KG1 (cell line): ENCODE results near the gene EPO.

Experiments used
- DNase-seq: peaks from one replicate; lab custom pipeline; 2025; lab: John Stamatoyannopoulos, UW

Gene EPO

DNA sequence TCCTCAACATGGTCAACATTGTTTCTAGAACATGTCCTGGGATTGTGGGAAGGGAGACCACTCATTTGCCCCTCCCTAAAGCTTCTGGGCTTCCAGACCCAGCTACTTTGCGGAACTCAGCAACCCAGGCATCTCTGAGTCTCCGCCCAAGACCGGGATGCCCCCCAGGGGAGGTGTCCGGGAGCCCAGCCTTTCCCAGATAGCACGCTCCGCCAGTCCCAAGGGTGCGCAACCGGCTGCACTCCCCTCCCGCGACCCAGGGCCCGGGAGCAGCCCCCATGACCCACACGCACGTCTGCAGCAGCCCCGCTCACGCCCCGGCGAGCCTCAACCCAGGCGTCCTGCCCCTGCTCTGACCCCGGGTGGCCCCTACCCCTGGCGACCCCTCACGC, at the start of gene EPO:
Gene EPO (plus strand): TSS at position 190 of the 392 bp plus-strand sequence. CDS start 513 bp downstream, outside the sequence.
- DNase-seq: no peak

DNA sequence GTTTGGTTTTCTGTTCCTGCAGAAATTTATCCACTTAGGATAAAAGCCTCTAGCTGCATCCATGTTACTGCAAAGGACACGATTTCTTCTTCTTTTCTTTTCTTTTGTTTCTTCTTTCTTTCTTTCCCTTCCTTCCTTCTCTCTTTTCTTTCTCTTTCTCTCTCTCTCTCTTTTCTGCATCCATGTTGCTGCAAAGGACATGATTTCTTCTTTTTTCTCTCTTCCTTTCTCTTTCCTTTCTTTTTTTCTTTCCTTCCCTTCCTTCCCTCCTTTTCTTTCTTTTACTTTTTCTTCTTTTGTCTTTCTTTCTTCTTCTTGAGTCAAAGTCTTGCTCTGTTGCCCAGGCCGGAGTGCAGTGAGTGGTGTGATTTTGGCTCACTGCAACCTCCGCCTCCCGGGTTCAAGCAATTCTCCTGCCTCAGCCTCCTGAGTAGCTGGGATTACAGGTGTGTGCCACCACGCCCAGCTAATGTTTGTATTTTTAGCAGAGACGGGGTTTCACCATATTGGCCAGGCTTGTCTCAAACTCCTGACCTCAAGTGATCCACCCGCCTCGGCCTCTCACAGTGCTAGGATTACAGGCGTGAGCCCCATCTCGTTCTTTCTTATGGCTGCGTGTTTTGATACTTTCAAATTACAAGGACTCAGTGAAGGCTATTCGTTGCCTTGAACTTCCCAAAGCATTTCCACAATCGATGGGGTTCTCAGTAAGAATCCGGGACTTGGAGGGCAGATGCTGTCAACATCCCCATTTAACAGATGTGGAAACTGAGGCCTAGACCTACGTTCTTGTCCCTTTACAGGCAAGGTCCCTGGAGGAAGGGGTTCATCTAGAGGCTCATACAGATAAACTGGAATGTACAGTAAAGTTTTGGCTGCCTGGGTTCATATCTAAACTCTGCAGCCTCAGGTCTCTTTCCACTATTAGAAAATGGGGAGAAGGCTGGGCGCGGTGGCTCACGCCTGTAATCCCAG, 48.6 kb upstream of the EPO start:
- DNase-seq: no peak

DNA sequence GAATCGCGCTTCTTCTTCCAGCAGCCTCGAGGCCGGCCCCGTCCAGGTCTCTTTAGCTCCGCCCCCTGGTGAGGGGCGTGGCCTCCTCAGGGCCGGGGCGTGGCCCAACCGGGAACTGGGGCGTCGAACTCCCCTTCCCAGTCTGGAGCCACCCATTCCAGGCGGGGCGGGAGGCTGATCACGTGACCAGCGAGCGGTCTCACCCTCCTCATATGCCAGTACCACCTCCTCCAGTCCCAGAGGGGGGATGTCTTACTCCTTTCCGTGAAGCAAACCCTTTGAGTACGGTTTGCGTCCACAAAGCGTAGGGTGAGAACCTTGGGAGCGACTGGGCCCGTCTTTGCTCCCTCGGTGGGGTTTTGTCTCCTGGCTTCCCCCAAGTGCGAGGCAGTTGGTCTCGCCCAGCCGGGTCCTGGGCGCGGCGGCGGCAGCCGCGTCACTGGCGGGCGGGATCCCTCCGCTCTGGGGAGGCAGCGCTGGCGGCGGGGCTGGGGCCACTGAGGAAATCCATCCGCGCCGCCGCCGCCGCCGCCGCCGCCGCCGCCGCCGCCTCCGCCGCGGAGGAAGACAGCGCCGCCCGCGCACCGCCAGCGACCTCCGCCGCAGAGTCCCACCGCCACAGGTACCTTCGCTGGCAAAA, 46.8 kb upstream of the EPO start, which contains the start of gene GNB2:
Gene GNB2 (plus strand): TSS at position 439 of the 640 bp plus-strand sequence. CDS start 2,526 bp downstream, outside the sequence.
- DNase-seq: peak; percentile 82

DNA sequence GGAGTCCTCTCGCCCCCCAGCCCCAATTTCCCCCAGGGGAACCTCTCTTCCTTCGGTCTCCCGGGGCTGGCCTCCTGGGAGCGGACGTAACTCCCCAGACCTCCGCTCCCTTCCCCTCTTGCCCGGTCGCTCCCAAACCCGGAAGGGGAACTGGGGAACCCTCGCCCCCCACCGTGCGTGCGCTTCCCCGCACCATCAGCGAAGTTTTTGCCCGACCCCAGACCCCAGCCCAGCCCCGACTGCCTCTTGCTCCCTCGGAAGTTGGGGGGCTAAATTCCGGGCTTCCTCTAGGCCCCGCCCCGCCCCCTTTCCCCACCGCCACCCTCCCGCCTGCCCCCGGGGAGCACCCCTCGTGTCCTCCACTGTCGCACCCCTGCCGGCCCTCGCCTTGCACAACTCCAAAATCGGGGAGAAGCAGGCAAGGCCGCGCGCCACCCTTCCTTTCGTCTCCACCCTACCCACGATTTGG, 46.3 kb upstream of the EPO start:
- DNase-seq: no peak

DNA sequence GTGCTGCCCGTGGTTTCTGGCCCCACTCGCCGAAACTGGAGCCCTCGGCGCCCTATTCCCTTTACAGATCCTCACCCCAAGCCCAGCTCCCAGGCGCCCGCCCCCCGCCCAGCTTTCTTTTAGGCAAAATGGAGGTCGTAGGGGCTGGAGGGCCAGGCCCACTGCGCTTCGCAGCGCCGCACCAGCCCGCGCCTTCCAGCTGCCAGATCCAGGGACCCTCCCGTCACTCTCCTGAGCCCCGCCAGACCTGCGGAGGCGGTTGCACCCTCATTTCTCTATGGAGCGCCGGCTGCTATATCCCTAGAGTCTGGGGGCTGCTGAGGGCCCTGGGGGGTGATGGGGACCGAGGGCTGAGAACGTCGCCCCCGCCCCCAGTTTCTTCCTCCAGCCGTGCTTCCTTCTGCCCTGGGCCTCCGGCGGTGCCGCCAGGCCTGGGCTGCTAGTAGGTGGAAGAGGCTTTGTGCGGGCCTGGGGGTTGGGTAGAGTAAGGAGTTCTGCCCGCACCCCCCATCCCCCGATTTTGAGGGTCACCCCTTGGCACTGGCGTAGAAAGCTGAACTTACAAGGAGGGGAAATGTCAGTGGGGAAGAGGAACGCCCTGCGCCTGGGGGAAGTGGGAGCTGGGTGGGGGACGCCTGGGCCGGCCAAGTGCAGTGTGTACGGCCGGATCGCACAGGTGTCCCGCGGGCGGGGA, 45.7 kb upstream of the EPO start:
- no peak for DNase-seq

DNA sequence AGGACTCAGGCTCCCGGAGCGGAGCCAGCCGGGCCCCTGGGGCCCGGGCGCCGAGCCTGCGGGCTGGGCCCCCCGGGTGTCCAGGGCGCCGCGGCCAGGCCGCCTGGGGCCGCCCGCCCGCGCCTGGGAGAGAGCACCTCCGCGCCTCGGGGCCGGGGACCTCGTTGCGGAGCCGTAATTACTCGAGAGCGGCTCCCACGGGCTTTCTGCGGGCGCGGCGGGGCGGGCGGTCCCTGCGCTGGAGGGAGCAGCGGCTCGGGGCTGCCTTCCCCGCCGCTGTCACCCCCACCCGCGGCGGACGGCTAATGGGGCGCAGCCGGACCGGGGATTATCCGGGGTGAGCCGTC, 45.2 kb upstream of the EPO start:
- DNase-seq: no peak

DNA sequence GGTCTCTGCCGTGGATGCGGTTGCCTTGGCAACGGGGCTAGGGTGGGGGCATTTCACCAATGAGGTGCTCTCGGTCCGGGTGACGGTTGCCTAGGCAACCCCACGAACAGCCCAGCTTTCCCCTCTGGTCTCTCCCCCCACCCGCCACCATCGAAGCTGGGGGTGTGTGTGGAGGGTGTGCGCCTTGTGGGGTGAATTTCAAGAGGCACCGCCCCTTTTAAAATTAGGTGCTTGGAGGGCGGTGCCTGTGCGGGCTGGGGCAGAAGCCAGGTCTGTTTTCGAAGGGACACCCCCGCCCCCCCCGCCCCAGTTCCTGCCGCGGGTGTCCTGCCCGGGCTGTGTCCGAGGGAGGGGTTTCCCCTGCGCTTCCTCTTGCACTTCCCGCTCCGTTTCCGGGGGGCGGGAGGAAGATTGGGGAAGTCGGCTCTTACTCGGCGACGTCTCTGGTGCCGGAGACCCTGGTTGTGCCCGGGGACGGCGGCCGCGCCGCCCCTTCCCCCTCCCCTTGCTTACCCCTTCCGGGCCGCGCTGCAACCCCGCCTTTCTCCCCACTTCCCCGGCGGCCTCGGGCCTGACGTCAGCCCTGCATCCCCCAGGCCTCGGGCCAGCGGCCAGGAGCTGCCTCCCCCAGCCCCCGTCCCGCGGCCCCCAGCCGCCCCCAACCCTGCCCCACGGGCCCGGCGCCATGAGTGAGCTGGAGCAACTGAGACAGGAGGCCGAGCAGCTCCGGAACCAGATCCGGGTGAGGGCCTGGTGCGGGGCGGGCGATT, 44.5 kb upstream of the EPO start:
- peak; percentile 29 for DNase-seq

DNA sequence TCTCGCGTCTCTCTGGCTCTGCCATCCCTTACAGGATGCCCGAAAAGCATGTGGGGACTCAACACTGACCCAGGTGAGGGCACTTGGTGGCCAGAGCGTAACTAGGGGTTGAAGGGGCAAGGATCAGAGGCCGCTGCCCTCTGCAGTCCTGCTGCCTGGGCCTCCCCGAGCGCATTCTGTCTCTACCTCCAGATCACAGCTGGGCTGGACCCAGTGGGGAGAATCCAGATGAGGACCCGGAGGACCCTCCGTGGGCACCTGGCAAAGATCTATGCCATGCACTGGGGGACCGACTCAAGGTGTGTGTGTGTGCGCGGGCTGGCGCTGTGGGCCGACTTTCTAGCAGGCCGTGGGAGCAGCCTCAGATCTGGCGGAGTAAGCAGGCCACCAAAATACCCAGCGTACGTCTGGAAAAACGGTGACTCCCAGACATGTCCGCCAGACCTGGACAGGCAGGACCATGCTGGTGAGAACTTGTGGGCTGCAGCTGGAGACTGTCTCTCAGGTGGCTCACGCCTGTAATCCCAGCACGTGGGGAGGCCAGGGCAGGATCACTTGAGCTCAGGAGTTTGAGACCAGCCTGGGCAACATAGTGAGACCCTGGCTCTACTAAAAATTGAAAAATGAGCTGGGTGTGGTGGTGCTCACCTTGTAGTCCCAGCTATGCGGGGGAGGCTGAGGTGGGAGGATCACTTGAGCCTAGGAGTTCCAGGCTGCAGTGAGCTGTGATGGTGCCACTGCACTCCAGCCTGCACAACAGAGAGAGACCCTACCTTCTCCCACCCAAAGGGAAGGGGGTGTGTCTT, 43.6 kb upstream of the EPO start:
- DNase-seq: no peak

DNA sequence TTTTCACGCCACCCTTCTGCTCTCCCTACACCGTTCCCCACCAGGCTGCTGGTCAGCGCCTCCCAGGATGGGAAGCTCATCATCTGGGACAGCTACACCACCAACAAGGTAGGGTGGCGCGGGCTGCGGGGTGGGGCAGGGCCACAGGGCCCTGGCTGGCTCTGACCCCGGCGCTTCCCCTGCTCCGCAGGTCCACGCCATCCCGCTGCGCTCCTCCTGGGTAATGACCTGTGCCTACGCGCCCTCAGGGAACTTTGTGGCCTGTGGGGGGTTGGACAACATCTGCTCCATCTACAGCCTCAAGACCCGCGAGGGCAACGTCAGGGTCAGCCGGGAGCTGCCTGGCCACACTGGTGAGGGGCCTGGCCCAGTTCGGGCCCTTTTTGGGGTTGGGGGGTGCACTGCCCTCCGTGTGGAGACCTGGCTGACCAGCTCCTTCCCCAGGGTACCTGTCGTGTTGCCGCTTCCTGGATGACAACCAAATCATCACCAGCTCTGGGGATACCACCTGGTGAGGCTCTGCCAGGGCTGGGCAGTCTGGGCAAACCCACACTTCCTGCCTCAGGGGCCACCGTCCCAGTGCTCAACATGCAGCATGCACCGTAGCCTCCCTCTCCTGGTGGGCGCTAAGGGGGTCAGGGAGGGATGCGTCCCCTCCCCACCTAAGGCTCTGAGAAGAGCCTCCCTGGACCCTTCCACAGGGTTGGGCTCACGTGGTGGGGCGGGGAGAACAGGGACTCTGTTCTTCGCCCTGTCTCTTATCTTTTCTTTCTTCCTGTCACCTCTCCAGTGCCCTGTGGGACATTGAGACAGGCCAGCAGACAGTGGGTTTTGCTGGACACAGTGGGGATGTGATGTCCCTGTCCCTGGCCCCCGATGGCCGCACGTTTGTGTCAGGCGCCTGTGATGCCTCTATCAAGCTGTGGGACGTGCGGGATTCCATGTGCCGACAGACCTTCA, 42.7 kb upstream of the EPO start:
- no peak for DNase-seq

DNA sequence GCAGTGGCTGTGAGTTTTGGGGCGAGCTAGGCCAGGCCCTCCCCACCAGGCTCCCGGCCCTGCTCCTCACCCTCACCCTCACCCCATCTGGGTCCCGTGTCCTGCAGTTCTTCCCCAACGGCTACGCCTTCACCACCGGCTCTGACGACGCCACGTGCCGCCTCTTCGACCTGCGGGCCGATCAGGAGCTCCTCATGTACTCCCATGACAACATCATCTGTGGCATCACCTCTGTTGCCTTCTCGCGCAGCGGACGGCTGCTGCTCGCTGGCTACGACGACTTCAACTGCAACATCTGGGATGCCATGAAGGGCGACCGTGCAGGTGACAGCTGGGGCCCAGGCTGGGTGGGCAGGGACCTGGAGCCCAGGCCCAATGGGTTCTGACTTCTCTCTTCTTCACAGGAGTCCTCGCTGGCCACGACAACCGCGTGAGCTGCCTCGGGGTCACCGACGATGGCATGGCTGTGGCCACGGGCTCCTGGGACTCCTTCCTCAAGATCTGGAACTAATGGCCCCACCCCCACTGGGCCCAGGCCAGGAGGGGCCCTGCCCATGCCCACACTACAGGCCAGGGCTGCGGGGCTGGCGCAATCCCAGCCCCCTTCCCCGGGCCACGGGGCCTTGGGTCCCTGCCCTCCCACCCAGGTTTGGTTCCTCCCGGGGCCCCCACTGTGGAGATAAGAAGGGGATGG, 41.8 kb upstream of the EPO start:
- no peak for DNase-seq

DNA sequence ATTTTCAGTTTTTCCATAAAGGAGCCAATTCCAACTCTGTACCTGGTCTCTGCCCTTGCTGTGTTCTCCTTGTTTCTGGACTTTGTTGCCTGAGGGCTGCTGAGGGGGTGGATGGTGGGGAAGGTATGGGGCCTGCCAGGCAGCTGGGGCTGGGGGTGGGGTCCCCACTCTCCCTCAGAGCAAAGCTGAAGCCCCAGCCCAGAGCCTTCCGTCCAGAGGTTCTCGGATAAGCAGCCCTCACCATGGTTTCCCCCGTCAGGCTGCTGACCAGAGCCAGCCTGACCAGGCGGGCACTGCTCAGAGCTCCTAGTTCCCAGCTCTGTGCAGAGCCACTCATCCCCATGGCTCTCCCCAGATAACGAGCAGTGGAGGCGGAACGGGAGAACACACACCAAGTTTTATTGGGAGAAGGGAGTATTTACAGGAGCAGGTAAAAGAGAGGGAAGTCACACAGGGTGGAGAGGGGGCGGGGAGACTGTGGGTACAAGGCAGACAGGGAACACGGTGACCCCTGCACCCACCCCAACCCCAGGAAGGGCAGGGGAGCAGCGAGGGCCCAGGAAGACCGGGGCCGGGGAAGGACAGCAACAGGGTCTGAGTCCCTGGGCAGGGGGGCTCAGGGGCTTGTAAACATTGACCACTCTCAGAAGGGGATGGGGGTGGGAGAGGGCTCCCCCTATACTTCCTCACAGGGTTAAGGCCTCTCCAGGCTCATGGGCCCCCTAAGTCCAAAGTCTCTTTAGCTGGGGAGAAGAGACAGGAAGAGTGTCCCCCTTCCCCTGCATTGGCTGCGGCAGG, 40.9 kb upstream of the EPO start:
- DNase-seq: no peak

DNA sequence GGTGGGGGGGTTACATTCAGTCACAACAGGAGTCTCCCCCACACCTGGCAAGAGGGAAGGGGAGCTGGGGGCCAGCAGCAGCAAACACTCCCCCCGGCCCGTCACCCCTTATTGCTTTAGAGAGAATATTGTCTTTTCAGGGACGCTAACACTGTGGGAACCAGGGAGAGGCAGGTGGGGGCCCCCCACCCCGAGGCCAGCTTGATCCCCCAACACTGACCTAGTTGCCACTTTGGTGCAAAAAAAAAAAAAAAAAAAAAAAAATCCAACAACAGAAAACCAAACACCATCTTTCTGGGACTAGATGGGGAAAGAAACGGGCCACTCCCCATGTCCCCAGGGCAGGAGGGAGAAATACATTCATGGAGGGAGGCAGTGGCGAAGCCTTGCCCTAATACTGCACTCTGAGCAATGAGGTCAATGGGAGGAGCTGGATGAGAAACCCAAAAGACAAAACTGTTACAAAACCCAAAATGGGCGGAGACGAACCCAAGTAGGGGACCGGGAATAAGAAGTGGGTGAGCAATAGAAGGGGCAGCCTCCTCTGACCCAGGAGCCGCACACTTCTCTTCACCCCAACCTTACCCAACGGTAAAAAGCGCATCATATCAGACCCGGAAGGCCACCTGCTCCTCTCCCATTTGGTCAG, 40.2 kb upstream of the EPO start:
- no peak for DNase-seq

DNA sequence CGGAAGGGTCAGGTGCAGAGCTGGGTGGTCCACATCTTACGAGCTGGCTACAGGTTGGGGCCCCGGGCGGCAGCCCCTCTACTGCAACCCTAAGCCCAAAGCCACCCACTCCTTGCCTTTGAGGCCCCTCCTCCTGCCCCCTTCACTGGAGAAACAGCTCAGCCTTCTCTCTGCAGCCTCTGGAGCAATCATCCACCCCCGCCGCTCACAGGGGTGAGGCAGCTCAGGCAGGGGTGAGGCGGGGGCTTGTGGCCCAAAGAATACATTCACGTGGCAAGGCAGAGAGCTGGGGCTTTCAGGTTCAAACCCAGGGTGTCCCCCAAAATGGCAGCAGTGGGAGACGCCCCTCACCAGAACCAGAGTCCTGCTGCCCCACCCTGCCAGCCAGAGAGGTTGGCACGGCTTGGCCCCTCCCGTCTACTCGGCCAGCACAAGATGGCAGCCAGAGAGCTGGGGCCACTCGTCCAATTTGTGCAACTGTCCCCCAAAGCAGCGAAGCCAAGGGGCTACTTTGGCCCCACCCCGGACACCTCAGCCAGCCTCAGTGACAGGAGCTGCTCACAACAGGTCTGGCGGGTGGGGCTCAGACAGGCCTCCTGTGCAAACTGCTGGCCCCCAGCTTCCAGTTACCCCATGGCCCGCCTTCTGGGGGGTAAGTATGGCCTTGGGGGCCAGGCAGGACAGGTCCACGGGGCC, 39.5 kb upstream of the EPO start:
- no peak for DNase-seq

DNA sequence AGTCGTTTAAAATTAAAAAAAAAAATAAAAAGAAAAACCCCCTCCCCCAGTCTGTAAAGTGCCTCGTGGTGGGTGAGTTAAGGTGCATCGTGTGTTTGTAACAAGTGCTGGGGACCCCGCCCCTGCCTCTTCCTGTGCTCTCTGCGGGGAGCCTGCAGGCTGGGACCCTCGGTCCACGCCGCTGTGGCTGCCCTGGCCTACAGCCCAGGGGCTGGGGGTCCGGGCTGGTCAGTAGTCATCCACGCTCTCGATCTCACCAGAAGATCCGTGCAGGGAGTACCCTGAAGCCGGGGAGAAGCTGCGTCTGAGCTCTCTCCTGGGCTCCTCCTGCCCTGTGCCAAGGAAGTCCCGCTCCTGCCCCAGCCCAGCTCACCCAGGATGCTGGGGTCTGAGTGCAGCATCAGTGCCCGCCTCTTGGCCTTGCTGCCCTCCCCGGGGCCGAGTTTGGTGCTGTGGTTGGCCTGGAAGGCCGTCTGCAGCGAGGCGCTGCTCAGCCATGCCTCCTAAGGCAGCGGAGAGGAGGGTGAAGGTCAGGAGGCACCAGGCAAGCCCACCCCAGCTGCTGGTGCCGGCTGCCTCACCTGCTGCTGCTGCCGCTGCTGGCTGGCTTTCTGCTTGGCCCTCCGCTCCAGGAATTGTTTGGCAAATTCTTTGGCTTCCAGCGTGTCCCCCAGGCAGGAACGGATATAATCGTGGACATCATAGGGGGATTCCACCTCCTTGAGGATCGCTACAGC, 38.6 kb upstream of the EPO start:
- DNase-seq: no peak

DNA sequence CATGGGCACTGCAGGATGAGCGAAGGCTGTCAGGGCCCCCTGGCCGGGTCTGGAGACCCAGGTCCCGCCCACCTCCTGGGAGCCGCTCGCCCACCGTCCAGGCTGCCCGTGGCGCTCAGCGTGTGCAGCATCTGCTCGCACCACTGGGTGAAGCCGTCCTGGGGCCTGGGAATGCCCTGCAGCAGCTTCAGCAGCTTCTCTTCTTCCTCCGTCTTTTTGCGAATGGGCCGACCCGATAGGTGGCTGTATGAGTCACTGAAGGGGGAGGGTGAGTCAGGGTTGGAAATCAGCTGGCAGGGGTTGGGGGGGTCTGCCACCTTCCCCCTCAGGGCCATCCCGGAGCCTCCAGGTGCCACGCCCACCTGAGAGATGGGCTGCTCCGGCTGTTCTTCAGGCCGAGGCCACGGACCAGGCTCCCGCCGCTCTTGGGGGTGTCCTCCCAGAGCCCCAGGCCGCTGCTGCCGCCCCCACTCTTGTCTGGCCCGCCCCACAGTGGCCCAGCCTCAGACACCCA, 38.0 kb upstream of the EPO start:
- DNase-seq: no peak

DNA sequence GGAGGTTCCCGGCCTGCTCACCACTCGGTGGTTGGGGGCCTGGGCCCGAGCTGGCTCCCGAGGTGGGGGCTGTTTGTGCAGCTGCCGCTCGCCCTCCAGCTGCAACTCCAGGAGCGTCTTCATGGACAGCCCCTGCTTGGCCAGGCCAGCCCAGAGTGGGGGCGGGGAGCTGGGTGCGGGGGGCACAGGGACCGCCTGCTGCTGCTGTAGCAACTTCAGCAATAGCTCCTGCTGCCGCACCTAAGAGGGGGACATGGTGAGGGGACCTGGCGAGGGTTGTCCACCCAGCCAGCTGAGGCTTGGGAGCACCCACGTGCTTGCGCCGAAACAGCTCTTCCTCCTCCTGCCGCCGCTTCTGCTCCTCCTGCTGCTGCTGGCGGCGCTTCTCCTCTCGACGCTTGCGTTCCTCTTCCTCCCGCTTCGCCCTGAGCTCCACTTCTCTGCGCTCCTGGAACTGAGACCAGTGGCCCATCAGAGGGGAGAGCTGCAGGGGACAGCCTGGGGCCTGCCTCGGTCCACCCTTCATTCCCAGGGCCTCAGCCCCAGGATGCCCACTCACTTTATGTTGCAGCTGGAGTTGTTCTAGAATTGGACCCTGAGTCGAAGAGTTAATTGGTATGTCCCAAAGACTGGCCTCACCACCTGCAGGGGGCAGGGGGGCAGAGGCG, 37.1 kb upstream of the EPO start:
- DNase-seq: no peak
